ENCODE results near the gene CEP83. TPM values are rescaled to one million over a fixed set of nuclear protein-coding genes. Genes with fewer than 3 reads are reported as not detected.
A peak's percentile ranks its signal among the peaks of the same experiment; 100 is the strongest.

CEP83 gene
- total RNA-seq, 1 donor from 2014 or later: 11.6 TPM

- Histone ChIP-seq H3K4me1 (peaks cover 6% of the 10 kb centered on the region), H3K27me3 (ENCODE audit: low read depth) (no peaks in the 10 kb centered on the region), H3K36me3 (no peaks in the 10 kb centered on the region), H3K27ac (no peak overlapping the region), H3K9me3 (no peaks in the 10 kb centered on the region), H3K4me3 (no peak overlapping the region)
- no peak for TF ChIP-seq CTCF (IDR thresholded peaks at IDR 0.05)
- ATAC-seq (no peak), DNase-seq (no peak)
- intact Hi-C loops (cut with DNase I): no loop called here
These were observed 186.4 kb downstream of the CEP83 start for GRCh38 chr12:94273272-94273671.

- intact Hi-C loops (cut with DNase I): no loop called here
- H3K4me3 ChIP-seq: no peak overlapping the region
- peaks cover 15% of the 10 kb centered on the region for H3K4me1 ChIP-seq
- no peak overlapping the region for H3K27ac ChIP-seq
- DNase-seq: no peak
- H3K36me3 ChIP-seq: no peaks in the 10 kb centered on the region
- no peak for ATAC-seq
- no peak for TF ChIP-seq CTCF (IDR thresholded peaks at IDR 0.05)
- H3K9me3 ChIP-seq: no peaks in the 10 kb centered on the region
- no peaks in the 10 kb centered on the region for H3K27me3 ChIP-seq (ENCODE audit: low read depth)
These were observed 187.4 kb downstream of the CEP83 start for GRCh38 chr12:94272280-94272679.

- Histone ChIP-seq H3K27ac (no peak overlapping the region), H3K4me1 (peaks cover 20% of the 10 kb centered on the region), H3K9me3 (no peaks in the 10 kb centered on the region), H3K36me3 (no peaks in the 10 kb centered on the region), H3K4me3 (no peak overlapping the region), H3K27me3 (ENCODE audit: low read depth) (no peaks in the 10 kb centered on the region)
- ATAC-seq (no peak), DNase-seq (no peak)
- intact Hi-C loops (cut with DNase I): no loop called here
- no peak for TF ChIP-seq CTCF (IDR thresholded peaks at IDR 0.05)
These were observed 188.3 kb downstream of the CEP83 start for GRCh38 chr12:94271351-94271750.

- no peaks in the 10 kb centered on the region for H3K36me3 ChIP-seq
- no peaks in the 10 kb centered on the region for H3K9me3 ChIP-seq
- TF ChIP-seq CTCF (IDR thresholded peaks at IDR 0.05): no peak
- no peak for ATAC-seq
- no peaks in the 10 kb centered on the region for H3K27me3 ChIP-seq (ENCODE audit: low read depth)
- no peak for DNase-seq
- intact Hi-C loops (cut with DNase I): no loop called here
- no peak overlapping the region for H3K4me3 ChIP-seq
- peaks cover 33% of the 10 kb centered on the region for H3K4me1 ChIP-seq
- H3K27ac ChIP-seq: no peak overlapping the region
These were observed 190.2 kb downstream of the CEP83 start for GRCh38 chr12:94269316-94269999.

- Histone ChIP-seq H3K27ac (peak overlapping the region; percentile 67), H3K9me3 (no peaks in the 10 kb centered on the region), H3K27me3 (ENCODE audit: low read depth) (no peaks in the 10 kb centered on the region), H3K4me1 (peaks cover 48% of the 10 kb centered on the region), H3K4me3 (no peak overlapping the region), H3K36me3 (no peaks in the 10 kb centered on the region)
- intact Hi-C loops (cut with DNase I): no loop called here
- no peak for TF ChIP-seq CTCF (IDR thresholded peaks at IDR 0.05)
- ATAC-seq: no peak
- DNase-seq: no peak
These were observed 191.7 kb downstream of the CEP83 start for GRCh38 chr12:94267921-94268471.
